Kidney tubule cell (primary cell): ENCODE results near the gene HMX1.
A peak's percentile ranks its signal among the peaks of the same experiment; 100 is the strongest.

ENCODE experiments used
- DNase-seq: peaks from one replicate; pipeline ENCODE4 v3.0.0-alpha.2; 2018; ENCODE audit warnings: low spot score

HMX1 gene

GRCh38 chr4:8871417-8872401, at the start of gene HMX1:
TSS of gene HMX1 (minus strand) at chr4:8871839. CDS start at chr4:8871614, 225 bp downstream.
- no peak for DNase-seq

GRCh38 chr4:8920969-8921368, 49.3 kb upstream of the HMX1 start:
- no peak for DNase-seq

GRCh38 chr4:8920289-8920965, 48.8 kb upstream of the HMX1 start:
- no peak for DNase-seq

GRCh38 chr4:8919651-8920288, 48.1 kb upstream of the HMX1 start:
- DNase-seq: no peak

DNA sequence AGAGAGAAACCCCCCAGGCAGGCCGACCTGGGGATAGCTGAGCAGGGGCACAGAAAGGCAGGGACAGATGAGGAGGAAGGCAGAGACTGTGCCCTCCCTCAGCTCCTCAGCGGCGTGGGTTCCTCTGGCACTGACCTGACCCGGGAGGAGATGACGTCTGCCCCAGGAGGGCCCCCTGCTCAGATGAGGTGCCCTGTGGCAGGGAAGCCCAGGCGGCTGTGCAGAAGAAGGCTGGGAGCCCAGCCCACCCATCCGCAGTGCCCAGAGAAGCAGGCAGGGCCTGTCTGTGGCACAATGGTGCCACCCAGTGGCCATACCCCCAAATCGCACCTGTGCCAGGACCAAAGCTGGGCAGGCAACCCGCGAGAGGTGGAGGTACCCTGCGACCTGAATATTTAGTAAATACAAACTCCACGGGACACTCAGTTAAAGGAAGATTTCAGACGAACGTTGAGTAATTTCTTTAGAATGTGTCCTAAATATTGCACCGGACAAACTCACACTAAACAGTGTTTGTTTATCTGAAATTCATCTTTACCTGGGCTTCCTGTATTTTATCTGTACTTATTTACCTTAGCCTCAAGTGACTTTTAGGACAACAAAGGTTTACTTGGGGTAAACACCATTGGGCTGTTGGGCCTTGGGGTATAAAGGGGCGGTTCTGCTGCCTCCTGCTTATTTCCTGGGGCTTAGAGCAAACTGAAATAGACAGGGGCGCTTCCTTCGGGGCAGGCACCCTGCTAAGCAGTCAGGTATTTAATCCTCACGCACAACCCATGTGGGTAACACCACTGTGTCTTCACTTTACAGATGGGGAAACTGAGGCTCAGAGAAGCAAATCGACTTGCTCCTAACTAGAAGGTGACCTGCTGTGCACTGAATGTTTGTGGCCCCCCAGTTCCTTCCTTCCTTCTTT, 46.5 kb upstream of the HMX1 start:
- DNase-seq: peak; percentile 53

GRCh38 chr4:8917321-8917811, 45.7 kb upstream of the HMX1 start:
- no peak for DNase-seq

GRCh38 chr4:8916906-8917305, 45.3 kb upstream of the HMX1 start:
- no peak for DNase-seq

DNA sequence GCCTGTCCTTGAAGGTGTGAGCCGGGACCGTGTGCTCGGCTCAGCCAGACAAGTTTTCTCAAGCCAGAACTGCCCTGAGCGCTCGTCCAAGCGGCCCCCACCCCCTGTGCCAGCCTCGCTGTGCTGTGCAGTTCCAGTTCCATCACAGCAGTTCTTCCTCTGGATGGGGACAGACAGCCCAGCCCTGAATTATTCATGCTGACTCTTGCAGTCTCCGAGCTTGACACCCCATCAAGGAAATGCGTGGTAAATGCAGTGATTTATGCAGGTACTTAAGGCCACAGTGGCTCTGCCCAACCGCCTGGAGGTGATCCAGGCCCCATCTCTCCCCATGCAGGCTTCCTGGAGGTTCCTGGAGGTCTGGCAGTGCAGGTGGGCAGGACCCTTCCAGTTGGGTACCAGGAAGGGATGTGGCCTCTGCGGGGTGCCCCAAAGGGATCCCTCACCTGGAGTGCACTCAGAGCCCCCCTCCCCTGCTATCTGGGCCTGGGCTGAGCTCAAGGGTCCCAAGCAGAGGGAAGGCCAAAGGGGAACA, 44.8 kb upstream of the HMX1 start:
- DNase-seq: no peak

GRCh38 chr4:8915201-8916200, 43.9 kb upstream of the HMX1 start:
- no peak for DNase-seq

GRCh38 chr4:8914461-8915171, 43.0 kb upstream of the HMX1 start:
- no peak for DNase-seq

DNA sequence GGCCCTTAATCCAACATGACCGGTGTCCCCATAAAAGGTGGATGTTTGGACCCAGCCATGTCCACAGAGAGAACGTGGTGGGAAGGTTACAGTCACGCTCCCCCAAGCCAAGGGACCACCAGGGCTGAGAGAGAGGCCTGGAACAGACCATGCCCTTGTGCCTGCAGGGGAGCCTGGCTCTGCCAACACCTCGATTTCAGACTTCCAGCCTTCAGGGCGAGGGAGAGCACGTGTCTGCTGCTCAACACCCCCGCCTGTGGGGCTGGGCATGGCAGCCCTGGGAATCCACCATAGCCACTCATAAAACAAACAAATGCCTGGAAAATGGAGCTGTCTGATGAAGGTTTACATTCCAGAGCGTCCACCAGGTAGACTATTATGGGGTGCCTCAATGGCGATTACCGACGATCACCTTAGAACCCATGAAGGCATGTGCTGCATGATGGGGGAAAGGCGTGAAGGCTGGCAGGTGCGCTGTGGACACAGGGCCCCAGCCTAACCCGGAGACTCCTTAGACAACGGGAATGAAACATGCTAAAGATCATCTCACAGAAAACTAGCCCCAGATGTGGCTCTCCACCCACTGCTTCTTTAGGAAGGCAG, 42.3 kb upstream of the HMX1 start:
- no peak for DNase-seq

GRCh38 chr4:8913121-8913857, 41.6 kb upstream of the HMX1 start:
- no peak for DNase-seq

DNA sequence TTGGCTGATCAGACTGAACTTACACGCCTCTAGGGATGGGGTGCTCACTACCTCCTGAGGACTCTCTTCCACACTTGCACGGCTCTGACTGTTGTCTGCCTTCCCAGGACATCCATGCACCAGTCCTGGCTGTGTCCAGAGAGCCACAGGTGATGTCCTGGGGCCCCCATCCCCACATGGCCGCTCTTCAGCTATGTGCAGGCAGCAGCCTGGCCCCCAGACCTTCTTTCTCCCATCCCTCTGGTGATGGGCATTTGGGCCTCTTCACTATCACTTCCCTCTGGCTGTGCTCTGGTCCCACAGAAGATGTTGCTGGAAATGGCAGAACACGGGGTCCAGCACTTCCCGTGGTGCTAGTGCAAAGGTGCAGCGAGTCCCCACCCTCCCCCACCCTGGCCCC, 40.9 kb upstream of the HMX1 start:
- DNase-seq: no peak

- no peak for DNase-seq
Measured at GRCh38 chr4:8912089-8912455, 40.4 kb upstream of the HMX1 start.

GRCh38 chr4:8911316-8912088, 39.9 kb upstream of the HMX1 start:
- DNase-seq: no peak

- no peak for DNase-seq
Measured at GRCh38 chr4:8910822-8911315, 39.2 kb upstream of the HMX1 start.
